ENCODE results near the gene RPS29. TPM values are rescaled to one million over a fixed set of nuclear protein-coding genes. Genes with fewer than 3 reads are reported as not detected.

RPS29 gene
- total and polyA plus RNA-seq, 10 donors = 1,240 to 11,620 (median 4,157) TPM

GRCh38 chr14:49553106-49553505, 33.1 kb downstream of the RPS29 start:
- Histone ChIP-seq H3K4me1 (no peaks in the 10 kb centered on the region), H3K27ac (no peak overlapping the region), H3K27me3 (replicated peaks in 1 of 7) (no peaks in the 10 kb centered on the region), H3K36me3 (no peaks in the 10 kb centered on the region), H3K4me3 (no peak overlapping the region), H3K9me3 (no peaks in the 10 kb centered on the region)
- intact Hi-C loops (cut with DNase I; ENCODE audit: low total_unique reads) = no loop called here
- no peak for TF ChIP-seq POLR2AphosphoS5 (IDR thresholded peaks at IDR 0.05)
- DNase-seq = no peak

GRCh38 chr14:49551569-49551968, 34.6 kb downstream of the RPS29 start:
- no peak overlapping the region for H3K4me3 ChIP-seq
- no peaks in the 10 kb centered on the region for H3K36me3 ChIP-seq
- WGBS, 5 donors = 79 to 91% (median 86%) methylated on average over 2 of the region's 2 CpGs
- DNase-seq = no peak
- TF ChIP-seq POLR2AphosphoS5 (IDR thresholded peaks at IDR 0.05) (no peak), POLR2A (IDR thresholded peaks at IDR 0.05) (no peak), CTCF (IDR thresholded peaks at IDR 0.05 in 8 of 11, conservative IDR thresholded peaks at IDR 0.05 in 3 of 11) (no peak)
- H3K27me3 ChIP-seq (replicated peaks in 1 of 7) = no peaks in the 10 kb centered on the region
- H3K4me1 ChIP-seq = no peaks in the 10 kb centered on the region
- intact Hi-C loops (cut with DNase I; ENCODE audit: low total_unique reads) = no loop called here
- no peaks in the 10 kb centered on the region for H3K9me3 ChIP-seq
- H3K27ac ChIP-seq = no peak overlapping the region

- Histone ChIP-seq H3K9me3 (no peaks in the 10 kb centered on the region), H3K4me3 (no peak overlapping the region), H3K36me3 (no peaks in the 10 kb centered on the region), H3K4me1 (no peaks in the 10 kb centered on the region), H3K27ac (no peak overlapping the region), H3K27me3 (replicated peaks in 1 of 7) (no peaks in the 10 kb centered on the region)
- 70 to 81% (median 76%) methylated on average over 5 of the region's 5 CpGs for WGBS, 5 donors
- intact Hi-C loops (cut with DNase I; ENCODE audit: low total_unique reads) = no loop called here
- TF ChIP-seq POLR2A (IDR thresholded peaks at IDR 0.05) (no peak), CTCF (IDR thresholded peaks at IDR 0.05 in 8 of 11, conservative IDR thresholded peaks at IDR 0.05 in 3 of 11) (no peak), POLR2AphosphoS5 (IDR thresholded peaks at IDR 0.05) (no peak)
- DNase-seq = no peak
These were observed 35.6 kb downstream of the RPS29 start for GRCh38 chr14:49550286-49551184.

GRCh38 chr14:49549881-49550280, 36.3 kb downstream of the RPS29 start:
- Histone ChIP-seq H3K27ac (no peak overlapping the region), H3K27me3 (replicated peaks in 1 of 7) (no peaks in the 10 kb centered on the region), H3K9me3 (no peaks in the 10 kb centered on the region), H3K4me3 (no peak overlapping the region), H3K36me3 (no peaks in the 10 kb centered on the region), H3K4me1 (no peaks in the 10 kb centered on the region)
- no peak for DNase-seq
- TF ChIP-seq POLR2AphosphoS5 (IDR thresholded peaks at IDR 0.05) = no peak
- TF ChIP-seq CTCF (IDR thresholded peaks at IDR 0.05 in 8 of 11, conservative IDR thresholded peaks at IDR 0.05 in 3 of 11) = no peak
- TF ChIP-seq POLR2A (IDR thresholded peaks at IDR 0.05) = no peak
- intact Hi-C loops (cut with DNase I; ENCODE audit: low total_unique reads) = no loop called here
- whole genome bisulfite sequencing, 5 donors = 57 to 80% (median 73%) methylated on average over 4 of the region's 4 CpGs
